H1 (cell line): ENCODE data around the gene SBK2. TPM values are rescaled to one million over a fixed set of nuclear protein-coding genes. Genes with fewer than 3 reads are reported as not detected.

Source experiments
- CTCF ChIA-PET: fragments of 300-600 bp; sonication (Branson Sonifier 250); formaldehyde crosslinking; loops from one replicate; lab custom pipeline; 2021; ENCODE audit not compliant: partially characterized antibody; lab: Charles Lee
- POLR2A ChIA-PET: fragments of 300-600 bp; sonication (Branson Sonifier 250); formaldehyde crosslinking; loops from one replicate; lab custom pipeline; 2021; ENCODE audit warnings: inconsistent platforms; ENCODE audit not compliant: partially characterized antibody; lab: Charles Lee
- DNase-seq, 2 experiments: peaks; one replicate each; pipeline versions ENCODE4 v3.0.0 to v3.0.0-alpha.2; 2010 to 2022; ENCODE audit warnings: low spot score in 2 of 2, low read depth in 1 of 2, mixed read lengths in 1 of 2
- FAIRE-seq: peaks from 2 replicates; lab custom pipeline; 2011; peaks lifted over from hg19 to GRCh38; lab: Jason Lieb, UNC
- H2AFZ ChIP-seq: 2 replicates; pipeline ENCODE4 v1.8.1; 2012; ENCODE audit warnings: low read length, inconsistent platforms
- H2AK5ac ChIP-seq: 2 replicates; pipeline ENCODE4 v1.6.1; 2013; ENCODE audit warnings: low read depth, low read length
- H2BK120ac ChIP-seq: replicated peaks from 2 replicates; pipeline ENCODE3; 2013; ENCODE audit warnings: low read depth, low read length, inconsistent platforms
- H2BK12ac ChIP-seq: 2 replicates; pipeline ENCODE4 v1.6.1; 2013; ENCODE audit warnings: low read depth, low read length
- H2BK15ac ChIP-seq: 2 replicates; pipeline ENCODE4 v1.6.1; 2013; ENCODE audit warnings: low read length
- H2BK20ac ChIP-seq: 2 replicates; pipeline ENCODE4 v1.6.1; 2013; ENCODE audit warnings: low read length
- H2BK5ac ChIP-seq: 2 replicates; pipeline ENCODE4 v1.6.1; 2013; ENCODE audit warnings: low read depth, low read length
- H3K14ac ChIP-seq: 2 replicates; pipeline ENCODE4 v1.6.1; 2013; ENCODE audit warnings: inconsistent platforms; ENCODE audit not compliant: insufficient read length
- H3K18ac ChIP-seq: 2 replicates; pipeline ENCODE4 v1.6.1; 2013; ENCODE audit warnings: low read length; ENCODE audit errors: extremely low read depth
- H3K23ac ChIP-seq: 2 replicates; pipeline ENCODE4 v1.6.1; 2013; ENCODE audit warnings: inconsistent platforms; ENCODE audit not compliant: insufficient read length
- H3K23me2 ChIP-seq: 2 replicates; pipeline ENCODE4 v1.6.1; 2013; ENCODE audit warnings: low read depth, low read length
- H3K27ac ChIP-seq: 2 replicates; pipeline ENCODE4 v1.6.1; 2011; ENCODE audit warnings: low read depth, low read length, inconsistent platforms
- H3K27me3 ChIP-seq, 4 experiments: replicated peaks in 1 of 4; 1 replicate in 1 of 4; 2 replicates in 3 of 4; pipeline versions ENCODE4 v1.6.1 to v1.8.1; 2011 to 2013; ENCODE audit warnings: low read length in 3 of 4, mild to moderate bottlenecking in 3 of 4, inconsistent platforms in 2 of 4, mixed read lengths in 2 of 4, moderate library complexity in 1 of 4; ENCODE audit not compliant: control insufficient read depth in 3 of 4, insufficient read depth in 3 of 4; ENCODE audit errors: extremely low read depth in 1 of 4
- H3K36me3 ChIP-seq, 4 experiments: 2 replicates each; pipeline versions ENCODE4 v1.6.1 to v1.8.1; 2011 to 2013; ENCODE audit warnings: mild to moderate bottlenecking in 4 of 4, low read length in 3 of 4, moderate library complexity in 2 of 4, control low read depth in 1 of 4, inconsistent platforms in 1 of 4; ENCODE audit not compliant: insufficient read depth in 4 of 4, control insufficient read depth in 2 of 4
- H3K4ac ChIP-seq: replicated peaks from 2 replicates; pipeline ENCODE3; 2013; ENCODE audit warnings: low read length, low read depth, mixed read lengths, inconsistent platforms; ENCODE audit not compliant: insufficient read length
- H3K4me1 ChIP-seq, 4 experiments: replicated peaks in 1 of 4; 1 replicate in 1 of 4; 2 replicates in 3 of 4; pipeline versions ENCODE4 v1.6.1 to v1.8.1; 2011 to 2013; ENCODE audit warnings: low read length in 3 of 4, inconsistent platforms in 2 of 4, mixed read lengths in 1 of 4; ENCODE audit not compliant: insufficient read depth in 4 of 4, control insufficient read depth in 3 of 4
- H3K4me2 ChIP-seq, 2 experiments: 2 replicates each; pipeline versions ENCODE4 v1.6.1 to v1.8.1; 2011 to 2013; ENCODE audit warnings: low read depth in 2 of 2, low read length in 2 of 2, control low read depth in 1 of 2, inconsistent platforms in 1 of 2, mild to moderate bottlenecking in 1 of 2; ENCODE audit not compliant: insufficient read depth in 1 of 2
- H3K4me3 ChIP-seq, 4 experiments: fragments of 200-600, 300-600 bp in 1 of 4; sonication (generic), shearing (Covaris generic), sonication (Bioruptor Twin) in 1 of 4; 2 replicates each; pipeline versions ENCODE4 v1.5.1 to v1.8.1; 2011 to 2016; ENCODE audit warnings: low read length in 4 of 4, low read depth in 3 of 4, control low read depth in 2 of 4, inconsistent platforms in 2 of 4, mild to moderate bottlenecking in 2 of 4, mixed read lengths in 1 of 4, moderate library complexity in 1 of 4; ENCODE audit not compliant: insufficient read depth in 2 of 4; ENCODE audit errors: extremely low read depth in 1 of 4
- H3K56ac ChIP-seq: replicated peaks from 2 replicates; pipeline ENCODE3; 2013; ENCODE audit warnings: low read depth, mild to moderate bottlenecking, mixed read lengths, low read length, inconsistent platforms; ENCODE audit not compliant: insufficient read length
- H3K79me1 ChIP-seq: 2 replicates; pipeline ENCODE4 v1.6.1; 2013; ENCODE audit warnings: low read depth, low read length, control low read depth
- H3K79me2 ChIP-seq, 2 experiments: 2 replicates each; pipeline versions ENCODE4 v1.6.1 to v1.8.1; 2012 to 2013; ENCODE audit warnings: low read length in 2 of 2, mild to moderate bottlenecking in 2 of 2, inconsistent platforms in 1 of 2; ENCODE audit not compliant: insufficient read depth in 2 of 2, control insufficient read depth in 1 of 2
- H3K9ac ChIP-seq, 4 experiments: replicated peaks in 1 of 4; 1 replicate in 1 of 4; 2 replicates in 3 of 4; pipeline versions ENCODE4 v1.6.1 to v1.8.1; 2011 to 2013; ENCODE audit warnings: low read depth in 3 of 4, low read length in 3 of 4, control low read depth in 2 of 4, mild to moderate bottlenecking in 2 of 4, moderate library complexity in 2 of 4, inconsistent platforms in 1 of 4; ENCODE audit errors: extremely low read depth in 1 of 4
- H3K9me3 ChIP-seq, 2 experiments: 2 replicates each; pipeline versions ENCODE4 v1.6.1 to v1.8.1; 2012 to 2013; ENCODE audit warnings: mild to moderate bottlenecking in 2 of 2, moderate library complexity in 2 of 2, control low read depth in 1 of 2, inconsistent platforms in 1 of 2, low read depth in 1 of 2, low read length in 1 of 2, mixed read lengths in 1 of 2; ENCODE audit not compliant: insufficient read depth in 2 of 2
- H4K20me1 ChIP-seq, 2 experiments: replicated peaks in 1 of 2; 2 replicates each; pipeline versions ENCODE3 to v1.8.1; 2011 to 2013; ENCODE audit warnings: inconsistent platforms in 2 of 2, low read length in 2 of 2, mild to moderate bottlenecking in 1 of 2; ENCODE audit not compliant: insufficient read depth in 2 of 2, control insufficient read depth in 1 of 2
- H4K5ac ChIP-seq: 2 replicates; pipeline ENCODE4 v1.6.1; 2013; ENCODE audit warnings: low read length, low read depth, mixed read lengths, inconsistent platforms; ENCODE audit not compliant: insufficient read length
- H4K8ac ChIP-seq: 2 replicates; pipeline ENCODE4 v1.8.0; 2013; ENCODE audit warnings: mild to moderate bottlenecking, moderate library complexity, low read length, inconsistent platforms; ENCODE audit not compliant: insufficient read depth; ENCODE audit errors: extremely low read depth
- H4K91ac ChIP-seq: replicated peaks from 2 replicates; pipeline ENCODE3; 2013; ENCODE audit warnings: low read length, mixed read lengths, inconsistent platforms; ENCODE audit not compliant: insufficient read length
- CBX8 ChIP-seq: fragments of 300-800, 300-1000 bp; sonication (generic); IDR thresholded peaks from 2 replicates; pipeline ENCODE4 v1.7.1; 2016; ENCODE audit warnings: low read depth, low read length, borderline replicate concordance
- EGR1 ChIP-seq: IDR thresholded peaks from 2 replicates; pipeline ENCODE4 v1.6.1; 2011; ENCODE audit warnings: low read depth, low read length, borderline replicate concordance
- GABPA ChIP-seq: IDR thresholded peaks from 2 replicates; pipeline ENCODE4 v1.6.1; 2011; ENCODE audit warnings: mild to moderate bottlenecking, low read length, moderate library complexity, borderline replicate concordance; ENCODE audit not compliant: insufficient read depth
- HDAC6 ChIP-seq: IDR thresholded peaks from one replicate; pipeline ENCODE4 v1.7.1; 2012; ENCODE audit warnings: low read depth, mild to moderate bottlenecking, inconsistent platforms, low read length, moderate library complexity
- POLR2AphosphoS5 ChIP-seq: IDR thresholded peaks from 2 replicates; pipeline ENCODE4 v1.6.1; 2011; ENCODE audit warnings: low read depth, low read length
- WGBS, 2 experiments: shearing (Covaris generic) in 1 of 2; methylation state at CpG; one replicate each; pipeline versions ENCODE4 v1.1.6 to v1.1.7; 2013 to 2015; ENCODE audit warnings: low lambda C conversion rate in 2 of 2, mixed read lengths in 2 of 2, inconsistent platforms in 1 of 2, low coverage in 1 of 2, missing lambda C conversion rate in 1 of 2; ENCODE audit not compliant: insufficient replicate concordance in 2 of 2, insufficient coverage in 1 of 2, insufficient read length in 1 of 2; ENCODE audit errors: extremely low coverage in 1 of 2, missing lambda C conversion rate in 1 of 2; 5-methylcytosine and 5-hydroxymethylcytosine counted together
- polyA plus RNA-seq, 7 experiments: library from polyadenylated mRNA; depleted of rRNA in 3 of 7; stranded (reverse) in 5 of 7; unstranded in 2 of 7; fragments of >200 nt in 5 of 7; fragments of 200-250 nt in 2 of 7; gene quantifications; 1 replicate in 5 of 7; 2 replicates in 1 of 7; 4 replicates in 1 of 7; pipeline versions ENCODE4 v1.2.1 to v1.2.3, GENCODE V29; 2011 to 2013; ENCODE audit warnings: missing spikeins in 2 of 7, mixed read lengths in 2 of 7
- total RNA-seq: library from RNA; stranded (reverse); fragmentation: NEBNext Ultra II Directional; extraction: Animal tissue kit (Norgen Biotek cat#: 25700); gene quantifications from 2 replicates; pipeline ENCODE4 v1.2.1, GENCODE V29; 2021
- TF ChIP-seq, protein P1 (sequence below): IDR thresholded peaks from 2 replicates; pipeline ENCODE4 v1.6.1; 2012; ENCODE audit warnings: inconsistent platforms
- TF ChIP-seq, protein P2 (sequence below): IDR thresholded peaks from 2 replicates; pipeline ENCODE4 v1.6.1; 2012; ENCODE audit warnings: inconsistent platforms

The SBK2 gene
- total and polyA plus RNA-seq, 2 of the 8 experiments (the other 6 are each of a cell fraction or from before 2014, with no cell fraction given): 3.2 to 4.1 TPM

DNA sequence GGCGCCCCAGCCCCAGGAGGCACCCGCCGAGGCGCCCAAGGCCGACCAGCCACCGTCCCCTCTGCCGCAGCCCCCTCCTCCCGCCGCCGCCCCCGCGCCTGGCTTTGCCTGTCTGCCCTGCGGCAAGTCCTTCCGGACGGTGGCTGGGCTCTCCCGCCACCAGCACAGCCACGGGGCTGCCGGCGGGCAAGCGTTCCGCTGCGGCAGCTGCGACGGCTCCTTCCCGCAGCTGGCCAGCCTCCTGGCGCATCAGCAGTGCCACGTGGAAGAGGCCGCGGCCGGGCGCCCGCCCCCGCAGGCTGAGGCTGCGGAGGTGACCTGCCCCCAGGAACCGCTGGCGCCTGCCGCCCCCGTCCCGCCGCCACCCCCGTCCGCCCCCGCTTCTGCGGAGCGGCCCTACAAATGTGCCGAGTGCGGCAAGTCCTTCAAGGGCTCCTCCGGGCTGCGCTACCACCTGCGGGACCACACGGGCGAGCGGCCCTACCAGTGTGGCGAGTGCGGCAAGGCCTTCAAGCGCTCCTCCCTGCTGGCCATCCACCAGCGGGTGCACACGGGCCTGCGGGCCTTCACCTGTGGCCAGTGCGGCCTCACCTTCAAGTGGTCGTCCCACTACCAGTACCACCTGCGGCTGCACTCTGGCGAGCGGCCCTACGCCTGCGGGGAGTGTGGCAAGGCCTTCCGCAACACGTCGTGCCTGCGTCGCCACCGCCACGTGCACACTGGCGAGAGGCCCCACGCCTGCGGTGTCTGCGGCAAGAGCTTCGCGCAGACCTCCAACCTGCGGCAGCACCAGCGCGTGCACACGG is 54.6 kb downstream of the SBK2 start:
- H3K9ac ChIP-seq: no peak overlapping the region
- H4K5ac ChIP-seq: no peak overlapping the region
- WGBS, 2 experiments: 89% methylated on average over 40 of the region's 83 CpGs; no CpG with 5 or more reads in 1 of the 2 experiments
- ChIA-PET POLR2A (interaction anchor here (0.6 to 4.9 kb wide), 6 partner anchors 8 to 22 kb away, joined by 3 to 27 read pairs (median 4); no protein-coding TSS in a partner anchor), CTCF (interaction anchor here (0.6 to 3.9 kb wide), 7 partner anchors 9 to 150 kb away, joined by 3 to 21 read pairs (median 5); no protein-coding TSS in a partner anchor)
- H4K91ac ChIP-seq: no peak overlapping the region
- no peak for TF ChIP-seq HDAC6
- TF ChIP-seq, protein P1, sequence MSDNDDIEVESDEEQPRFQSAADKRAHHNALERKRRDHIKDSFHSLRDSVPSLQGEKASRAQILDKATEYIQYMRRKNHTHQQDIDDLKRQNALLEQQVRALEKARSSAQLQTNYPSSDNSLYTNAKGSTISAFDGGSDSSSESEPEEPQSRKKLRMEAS: peak; percentile 73
- TF ChIP-seq CBX8: no peak
- TF ChIP-seq, protein P2, sequence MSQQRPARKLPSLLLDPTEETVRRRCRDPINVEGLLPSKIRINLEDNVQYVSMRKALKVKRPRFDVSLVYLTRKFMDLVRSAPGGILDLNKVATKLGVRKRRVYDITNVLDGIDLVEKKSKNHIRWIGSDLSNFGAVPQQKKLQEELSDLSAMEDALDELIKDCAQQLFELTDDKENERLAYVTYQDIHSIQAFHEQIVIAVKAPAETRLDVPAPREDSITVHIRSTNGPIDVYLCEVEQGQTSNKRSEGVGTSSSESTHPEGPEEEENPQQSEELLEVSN: peak; percentile 38; the same call in 1 of the 2 replicates
- peak; percentile 63; the same call in 1 of the 2 replicates for TF ChIP-seq GABPA
- TF ChIP-seq EGR1: peak; percentile 14; the same call in 1 of the 2 replicates
- TF ChIP-seq POLR2AphosphoS5: peak; percentile 39; the same call in 1 of the 2 replicates
- no peak overlapping the region for H3K4ac ChIP-seq
- peaks cover 0 to 30% (median 21%) of the 10 kb centered on the region in 4 experiments; a peak in 6 of 7 replicates for H3K4me1 ChIP-seq
- 0 out of 2 replicates have a peak overlapping the region, but pooled peaks have one; percentile 48 for H2AK5ac ChIP-seq
- peaks cover 0 to 6% of the 10 kb centered on the region in 2 experiments for H4K20me1 ChIP-seq
- no peaks in the 10 kb centered on the region for H3K9me3 ChIP-seq
- H2BK12ac ChIP-seq: peak overlapping the region; percentile 80; the same call in 1 of the 2 replicates
- DNase-seq (peak in 1 of 2 experiments; percentile 71), FAIRE-seq (no peak)
- no peak overlapping the region for H3K27ac ChIP-seq
- peak overlapping the region; percentile 42 for H4K8ac ChIP-seq
- peaks cover 8% of the 10 kb centered on the region; the same call in 1 of the 2 replicates for H3K23me2 ChIP-seq
- no peak overlapping the region for H3K56ac ChIP-seq
- no peak overlapping the region for H3K14ac ChIP-seq
- H3K18ac ChIP-seq: no peak overlapping the region; the same call in 1 of the 2 replicates
- peak overlapping the region in 1 of 2 experiments; percentile 53; a peak in 2 of 4 replicates for H3K4me2 ChIP-seq
- H2BK20ac ChIP-seq: peak overlapping the region; percentile 48; the same call in 1 of the 2 replicates
- peaks cover 13% of the 10 kb centered on the region for H3K79me1 ChIP-seq
- H3K36me3 ChIP-seq: peaks cover 0 to 10% (median 0%) of the 10 kb centered on the region in 4 experiments; a peak in 2 of 8 replicates
- H3K79me2 ChIP-seq: peaks cover 0 to 23% of the 10 kb centered on the region in 2 experiments; a peak in 2 of 4 replicates
- H3K27me3 ChIP-seq: no peaks in the 10 kb centered on the region
- H3K4me3 ChIP-seq: no peak overlapping the region; a peak in 1 of 8 replicates
- H2BK15ac ChIP-seq: peak overlapping the region; percentile 81; the same call in 1 of the 2 replicates
- no peak overlapping the region for H2BK120ac ChIP-seq
- no peak overlapping the region for H3K23ac ChIP-seq
- no peak overlapping the region for H2BK5ac ChIP-seq
- H2AFZ ChIP-seq: no peak overlapping the region
